ENCODE measurements around the gene PRSS50. TPM values are rescaled to one million over a fixed set of nuclear protein-coding genes. Genes with fewer than 3 reads are reported as not detected.

PRSS50 gene
- total and polyA plus RNA-seq, 3 donors from 2014 or later: 0.92 to 6.2 (median 3.8) TPM

DNA sequence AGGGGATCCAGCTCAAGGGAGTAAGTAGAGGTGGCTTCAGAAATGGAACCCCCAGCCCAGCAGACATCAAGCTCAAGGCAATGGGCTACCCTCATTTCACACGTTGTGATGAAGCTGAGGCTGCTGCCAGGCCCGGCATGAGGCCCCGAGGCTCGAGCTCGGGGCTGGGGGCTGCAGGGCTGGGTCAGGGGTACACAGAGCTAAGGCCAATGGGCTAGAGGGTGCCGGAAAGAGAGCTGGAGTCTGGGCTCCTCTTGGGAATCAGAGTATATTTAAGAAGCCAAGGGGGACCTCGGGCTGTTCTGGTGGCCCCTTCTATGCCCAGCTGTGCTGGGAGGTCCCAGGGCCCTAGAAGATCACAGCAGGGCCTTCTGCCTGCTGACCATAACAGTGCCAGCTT is 7.4 kb downstream of the PRSS50 start:
- DNase-seq: no peak
- 93 to 100% methylated on average over 7 of the region's 7 CpGs for WGBS, 2 donors
- Histone ChIP-seq H3K27ac (no peak overlapping the region), H3K4me3 (no peak overlapping the region), H3K4me1 (no peaks in the 10 kb centered on the region), H3K9me3 (no peaks in the 10 kb centered on the region), H3K27me3 (no peaks in the 10 kb centered on the region), H3K36me3 (ENCODE audit: low read depth, missing control alignments) (no peaks in the 10 kb centered on the region)
- TF ChIP-seq, protein P1, sequence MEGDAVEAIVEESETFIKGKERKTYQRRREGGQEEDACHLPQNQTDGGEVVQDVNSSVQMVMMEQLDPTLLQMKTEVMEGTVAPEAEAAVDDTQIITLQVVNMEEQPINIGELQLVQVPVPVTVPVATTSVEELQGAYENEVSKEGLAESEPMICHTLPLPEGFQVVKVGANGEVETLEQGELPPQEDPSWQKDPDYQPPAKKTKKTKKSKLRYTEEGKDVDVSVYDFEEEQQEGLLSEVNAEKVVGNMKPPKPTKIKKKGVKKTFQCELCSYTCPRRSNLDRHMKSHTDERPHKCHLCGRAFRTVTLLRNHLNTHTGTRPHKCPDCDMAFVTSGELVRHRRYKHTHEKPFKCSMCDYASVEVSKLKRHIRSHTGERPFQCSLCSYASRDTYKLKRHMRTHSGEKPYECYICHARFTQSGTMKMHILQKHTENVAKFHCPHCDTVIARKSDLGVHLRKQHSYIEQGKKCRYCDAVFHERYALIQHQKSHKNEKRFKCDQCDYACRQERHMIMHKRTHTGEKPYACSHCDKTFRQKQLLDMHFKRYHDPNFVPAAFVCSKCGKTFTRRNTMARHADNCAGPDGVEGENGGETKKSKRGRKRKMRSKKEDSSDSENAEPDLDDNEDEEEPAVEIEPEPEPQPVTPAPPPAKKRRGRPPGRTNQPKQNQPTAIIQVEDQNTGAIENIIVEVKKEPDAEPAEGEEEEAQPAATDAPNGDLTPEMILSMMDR (IDR thresholded peaks at IDR 0.05): no peak
- TF ChIP-seq POLR2A (IDR thresholded peaks at IDR 0.05): no peak
- intact Hi-C loops (cut with DNase I; ENCODE audit: low total_unique reads): no loop called here

DNA sequence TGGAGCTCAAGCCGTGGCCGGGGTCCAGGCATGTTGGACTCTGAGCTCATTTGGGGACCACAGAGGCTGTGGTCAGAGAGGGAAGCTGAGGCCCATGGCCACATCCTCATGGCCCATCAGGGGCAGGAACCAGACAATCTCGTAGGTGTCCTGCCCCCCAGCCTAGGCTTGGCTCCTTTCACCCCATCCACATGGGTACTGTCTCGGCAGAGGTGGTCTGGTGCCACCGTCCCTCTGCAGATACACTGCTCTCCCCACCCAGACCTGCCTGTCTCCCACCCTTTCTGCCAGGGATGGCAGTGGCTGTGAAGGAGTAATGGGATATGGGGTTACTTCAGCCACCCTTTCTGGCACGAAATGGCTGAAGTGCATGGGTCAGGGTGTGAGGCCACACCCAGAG is 7.9 kb downstream of the PRSS50 start:
- Histone ChIP-seq H3K4me3 (no peak overlapping the region), H3K9me3 (no peaks in the 10 kb centered on the region), H3K4me1 (no peaks in the 10 kb centered on the region), H3K27me3 (no peaks in the 10 kb centered on the region), H3K27ac (no peak overlapping the region), H3K36me3 (ENCODE audit: low read depth, missing control alignments) (no peaks in the 10 kb centered on the region)
- WGBS, 2 donors: 95 to 97% methylated on average over 6 of the region's 6 CpGs
- intact Hi-C loops (cut with DNase I; ENCODE audit: low total_unique reads): no loop called here
- DNase-seq: no peak
- TF ChIP-seq POLR2A (IDR thresholded peaks at IDR 0.05): no peak
- TF ChIP-seq, protein P1 (IDR thresholded peaks at IDR 0.05): no peak

DNA sequence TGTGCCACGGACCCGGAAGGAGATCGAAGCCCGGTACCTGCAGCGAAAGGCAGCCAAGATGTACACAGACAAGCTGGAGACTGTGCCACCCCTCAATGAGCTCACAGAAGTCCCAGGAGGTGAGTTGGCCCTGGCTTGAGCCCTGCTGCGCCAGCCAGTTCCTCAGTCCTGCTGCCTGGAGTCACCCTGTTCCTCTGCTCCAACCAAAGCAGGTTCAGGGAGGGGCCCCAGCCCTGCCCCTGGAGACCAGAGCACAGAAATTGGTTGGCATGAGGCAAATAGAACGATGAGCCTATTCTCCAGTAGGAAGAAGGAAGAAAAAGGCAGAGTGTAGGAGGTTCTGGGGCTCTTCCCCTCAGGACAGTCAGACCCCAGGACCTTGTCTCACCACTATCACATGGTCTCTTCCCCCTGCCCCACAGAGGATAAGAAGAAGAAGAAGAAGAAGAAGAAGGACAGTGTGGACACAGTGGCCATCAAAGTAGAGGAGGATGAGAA is 8.5 kb downstream of the PRSS50 start:
- TF ChIP-seq, protein P1 (IDR thresholded peaks at IDR 0.05): no peak
- no peak for TF ChIP-seq POLR2A (IDR thresholded peaks at IDR 0.05)
- Histone ChIP-seq H3K27me3 (no peaks in the 10 kb centered on the region), H3K4me1 (no peaks in the 10 kb centered on the region), H3K9me3 (no peaks in the 10 kb centered on the region), H3K36me3 (ENCODE audit: low read depth, missing control alignments) (no peaks in the 10 kb centered on the region), H3K27ac (no peak overlapping the region), H3K4me3 (no peak overlapping the region)
- DNase-seq: no peak
- intact Hi-C loops (cut with DNase I; ENCODE audit: low total_unique reads): no loop called here
- WGBS, 2 donors: 89 to 91% methylated on average over 7 of the region's 7 CpGs

DNA sequence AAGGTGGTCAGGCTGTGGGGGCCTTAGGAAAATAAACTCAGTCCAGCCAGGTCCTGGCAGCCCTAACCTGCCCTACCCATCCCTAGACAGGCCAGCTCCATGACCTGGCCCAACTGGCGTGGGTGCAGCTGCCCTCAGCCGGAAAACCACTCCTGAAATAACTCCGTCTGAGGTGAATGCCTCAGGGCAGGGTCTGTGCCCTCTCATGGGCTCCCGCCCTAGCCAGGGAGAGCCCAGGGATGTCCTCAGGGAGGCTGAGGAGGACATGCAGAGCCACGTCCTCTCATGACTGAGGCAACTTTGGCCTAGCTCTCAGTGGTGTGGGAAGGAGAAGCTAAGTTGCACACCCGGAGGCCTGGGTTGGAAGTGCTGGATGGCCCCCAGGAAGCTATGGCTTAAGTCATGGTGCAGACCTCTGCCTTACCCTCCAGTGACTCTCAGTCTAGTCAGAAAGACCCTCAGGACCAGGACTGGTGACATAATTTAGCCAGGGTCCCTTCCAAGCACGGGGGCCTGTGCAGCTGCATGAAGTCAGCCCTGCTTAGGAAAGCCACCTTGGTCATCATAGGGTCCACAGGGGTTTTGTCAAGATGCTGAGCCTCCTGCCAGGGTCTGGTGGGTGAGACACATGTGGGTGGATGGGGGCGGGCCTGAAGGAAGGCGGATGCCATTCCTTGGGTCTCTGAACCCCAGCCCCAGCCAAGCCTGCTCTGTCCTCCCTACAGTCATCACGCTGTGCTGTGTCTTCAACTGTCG is 9.1 kb downstream of the PRSS50 start:
- intact Hi-C loops (cut with DNase I; ENCODE audit: low total_unique reads): no loop called here
- DNase-seq: no peak
- Histone ChIP-seq H3K27me3 (no peaks in the 10 kb centered on the region), H3K4me1 (no peaks in the 10 kb centered on the region), H3K9me3 (no peaks in the 10 kb centered on the region), H3K4me3 (no peak overlapping the region), H3K27ac (no peak overlapping the region), H3K36me3 (ENCODE audit: low read depth, missing control alignments) (no peaks in the 10 kb centered on the region)
- 86 to 93% methylated on average over 9 to 11 of the region's 11 CpGs for WGBS, 2 donors
- TF ChIP-seq POLR2A (IDR thresholded peaks at IDR 0.05): no peak
- TF ChIP-seq, protein P1 (IDR thresholded peaks at IDR 0.05): no peak

DNA sequence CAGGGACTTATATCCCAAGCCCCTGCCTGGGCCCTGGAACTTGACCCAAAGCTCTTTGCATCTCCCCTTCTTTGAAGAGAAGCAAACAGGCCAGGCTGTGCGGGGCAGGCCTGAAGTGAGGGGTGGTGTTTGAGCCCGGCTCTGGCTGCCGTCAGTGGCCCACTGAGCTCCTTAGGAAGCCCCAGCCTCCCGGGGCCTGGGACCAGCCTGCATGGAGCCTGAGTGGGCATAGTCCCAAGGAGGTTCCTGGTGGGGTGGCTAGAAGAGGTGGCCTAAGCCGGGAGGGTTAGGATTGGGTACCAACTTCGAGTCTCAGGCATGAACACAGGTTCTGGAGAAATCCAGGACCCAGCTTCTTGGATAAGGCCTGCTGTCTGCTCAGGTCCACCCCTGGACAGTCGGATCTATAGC is 10.1 kb downstream of the PRSS50 start:
- Histone ChIP-seq H3K36me3 (ENCODE audit: low read depth, missing control alignments) (no peaks in the 10 kb centered on the region), H3K27ac (no peak overlapping the region), H3K4me1 (no peaks in the 10 kb centered on the region), H3K27me3 (no peaks in the 10 kb centered on the region), H3K9me3 (no peaks in the 10 kb centered on the region), H3K4me3 (no peak overlapping the region)
- TF ChIP-seq POLR2A (IDR thresholded peaks at IDR 0.05): no peak
- TF ChIP-seq, protein P1 (IDR thresholded peaks at IDR 0.05): no peak
- WGBS, 2 donors: 93 to 97% methylated on average over 7 of the region's 7 CpGs
- intact Hi-C loops (cut with DNase I; ENCODE audit: low total_unique reads): no loop called here
- DNase-seq: no peak
